IMR-90 (cell line): ENCODE measurements around the gene FMN1. TPM values are rescaled to one million over a fixed set of nuclear protein-coding genes. Genes with fewer than 3 reads are reported as not detected.
A peak's percentile ranks its signal among the peaks of the same experiment; 100 is the strongest.
"Not testable (repeated sequence)": the region's sequence is repeated elsewhere in the genome, so short reads cannot be mapped to it uniquely, and the experiment has no call there.

Experiments
- ATAC-seq: fragments of 200-7000 bp; cut with Tn5 transposase; 2 replicates; pipeline ENCODE4 v1.9.1; 2020; ENCODE audit warnings: low read depth, mild to moderate bottlenecking, moderate library complexity
- BruUV-seq: library from RNA; stranded (reverse); fragments of 400-500 nt; replicated peaks from 2 replicates; lab custom pipeline; 2021; lab: Mats Ljungman, UMichigan
- CTCF ChIA-PET: fragments of 300-600 bp; formaldehyde crosslinking; extraction: SDS; loops from one replicate; lab custom pipeline; 2021; ENCODE audit warnings: antibody characterized with exemption; lab: Yijun Ruan, JAX
- POLR2A ChIA-PET: fragments of 300-600 bp; sonication (Branson Sonifier 250); formaldehyde crosslinking; loops from one replicate; lab custom pipeline; 2022; ENCODE audit warnings: antibody characterized with exemption; ENCODE audit not compliant: unreplicated experiment; lab: Charles Lee
- DNase-seq: peaks from one replicate; pipeline ENCODE4 v3.0.0; 2013
- H2AFZ ChIP-seq: replicated peaks from 2 replicates; pipeline ENCODE3; 2013; ENCODE audit warnings: low read length, mild to moderate bottlenecking; ENCODE audit not compliant: poor library complexity
- H2AK5ac ChIP-seq: 2 replicates; pipeline ENCODE4 v1.6.1; 2013; ENCODE audit warnings: low read depth, low read length, inconsistent platforms
- H2AK9ac ChIP-seq: replicated peaks from 2 replicates; pipeline ENCODE3; 2013; ENCODE audit warnings: mild to moderate bottlenecking, low read depth, low read length, moderate library complexity; ENCODE audit not compliant: poor library complexity
- H2BK120ac ChIP-seq: 2 replicates; pipeline ENCODE4 v1.6.1; 2013; ENCODE audit warnings: low read depth, low read length, inconsistent platforms
- H2BK15ac ChIP-seq: 3 replicates; pipeline ENCODE4 v1.6.1; 2013; ENCODE audit warnings: low read depth, low read length, inconsistent platforms
- H2BK20ac ChIP-seq: 2 replicates; pipeline ENCODE4 v1.6.1; 2013; ENCODE audit warnings: low read depth, mild to moderate bottlenecking, inconsistent platforms, low read length, moderate library complexity
- H2BK5ac ChIP-seq: 2 replicates; pipeline ENCODE4 v1.6.1; 2013; ENCODE audit warnings: mild to moderate bottlenecking, low read depth, low read length, inconsistent platforms; ENCODE audit not compliant: poor library complexity, severe bottlenecking
- H3K14ac ChIP-seq: replicated peaks from 2 replicates; pipeline ENCODE4 v1.6.1; 2013; ENCODE audit warnings: low read depth, low read length, inconsistent platforms
- H3K18ac ChIP-seq: 2 replicates; pipeline ENCODE4 v1.6.1; 2013; ENCODE audit warnings: low read depth, low read length, control low read depth
- H3K23ac ChIP-seq: 2 replicates; pipeline ENCODE4 v1.6.1; 2013; ENCODE audit warnings: low read depth, low read length, inconsistent platforms
- H3K27ac ChIP-seq: 2 replicates; pipeline ENCODE4 v1.5.1; 2013; ENCODE audit warnings: mild to moderate bottlenecking, control low read depth, low read length; ENCODE audit not compliant: insufficient read depth
- H3K27me3 ChIP-seq: 2 replicates; pipeline ENCODE4 v1.6.1; 2013; ENCODE audit warnings: low read length; ENCODE audit not compliant: control insufficient read depth, insufficient read depth
- H3K36me3 ChIP-seq: 2 replicates; pipeline ENCODE4 v1.6.1; 2013; ENCODE audit warnings: low read length, mixed read lengths; ENCODE audit not compliant: control insufficient read depth, insufficient read depth
- H3K4ac ChIP-seq: 2 replicates; pipeline ENCODE4 v1.6.1; 2013; ENCODE audit warnings: low read depth, low read length, inconsistent platforms
- H3K4me1 ChIP-seq: 2 replicates; pipeline ENCODE4 v1.6.1; 2013; ENCODE audit warnings: low read length, mixed read lengths; ENCODE audit not compliant: control insufficient read depth, insufficient read depth
- H3K4me2 ChIP-seq: 2 replicates; pipeline ENCODE4 v1.6.1; 2013; ENCODE audit warnings: low read depth, mild to moderate bottlenecking, control low read depth, low read length, moderate library complexity
- H3K4me3 ChIP-seq: 2 replicates; pipeline ENCODE4 v1.5.1; 2013; ENCODE audit warnings: low read depth, mild to moderate bottlenecking, control low read depth, low read length, moderate library complexity; ENCODE audit not compliant: insufficient read depth
- H3K56ac ChIP-seq: 2 replicates; pipeline ENCODE4 v1.6.1; 2013; ENCODE audit warnings: low read length, inconsistent platforms; ENCODE audit not compliant: insufficient read depth; ENCODE audit errors: extremely low read depth
- H3K79me1 ChIP-seq, 2 experiments: 2 replicates each; pipeline ENCODE4 v1.6.1; 2013; ENCODE audit warnings: low read length in 2 of 2, inconsistent platforms in 1 of 2, low read depth in 1 of 2
- H3K9ac ChIP-seq: 2 replicates; pipeline ENCODE4 v1.6.1; 2013; ENCODE audit warnings: low read depth, low read length, control low read depth
- H3K9me1 ChIP-seq: 2 replicates; pipeline ENCODE4 v1.6.1; 2013; ENCODE audit warnings: low read length, inconsistent platforms; ENCODE audit not compliant: insufficient read depth
- H3K9me3 ChIP-seq: 2 replicates; pipeline ENCODE4 v1.6.1; 2013; ENCODE audit warnings: low read length; ENCODE audit not compliant: control insufficient read depth, insufficient read depth
- H4K20me1 ChIP-seq: 2 replicates; pipeline ENCODE4 v1.6.1; 2013; ENCODE audit warnings: low read length, inconsistent platforms; ENCODE audit not compliant: insufficient read depth
- H4K5ac ChIP-seq: 2 replicates; pipeline ENCODE4 v1.6.1; 2013; ENCODE audit warnings: mild to moderate bottlenecking, low read depth, low read length, control low read depth
- H4K8ac ChIP-seq, 2 experiments: 2 replicates each; pipeline ENCODE4 v1.6.1; 2013; ENCODE audit warnings: low read depth in 2 of 2, low read length in 2 of 2, control low read depth in 1 of 2, inconsistent platforms in 1 of 2
- H4K91ac ChIP-seq: 2 replicates; pipeline ENCODE4 v1.6.1; 2013; ENCODE audit warnings: low read depth, low read length, inconsistent platforms; ENCODE audit not compliant: insufficient read depth
- dilution Hi-C: fragments of 300-500 bp; cut with HindIII; formaldehyde crosslinking; loops from one replicate; pipeline ENCODE4 v1.14.3; 2018; ENCODE audit warnings: low sequenced_read_pairs; ENCODE audit not compliant: unreplicated experiment
- in situ Hi-C: fragments of 300-500 bp; cut with MboI; formaldehyde crosslinking; loops from 3 replicates; pipeline ENCODE4 v1.14.3; 2019; ENCODE audit warnings: low sequenced_read_pairs, inconsistent platforms, mixed read lengths
- intact Hi-C: fragments of 100-400 bp; cut with micrococcal nuclease; formaldehyde crosslinking; loops from 2 replicates; pipeline ENCODE4 v1.10.0; 2022
- polyA plus RNA-seq, 3 experiments: library from polyadenylated mRNA; depleted of rRNA; stranded (reverse); fragments of >200 nt; gene quantifications; 2 replicates each; pipeline ENCODE4 v1.2.3, GENCODE V29; 2012; ENCODE audit warnings: low replicate concordance in 1 of 3
- total RNA-seq: library from RNA; depleted of rRNA; stranded (reverse); fragments of >200 nt; gene quantifications from 2 replicates; pipeline ENCODE4 v1.2.3, GENCODE V29; 2012

Gene FMN1
- total and polyA plus RNA-seq, 2 of the 4 experiments (the other 2 are of a cell fraction): 7.3 to 17.6 TPM

DNA sequence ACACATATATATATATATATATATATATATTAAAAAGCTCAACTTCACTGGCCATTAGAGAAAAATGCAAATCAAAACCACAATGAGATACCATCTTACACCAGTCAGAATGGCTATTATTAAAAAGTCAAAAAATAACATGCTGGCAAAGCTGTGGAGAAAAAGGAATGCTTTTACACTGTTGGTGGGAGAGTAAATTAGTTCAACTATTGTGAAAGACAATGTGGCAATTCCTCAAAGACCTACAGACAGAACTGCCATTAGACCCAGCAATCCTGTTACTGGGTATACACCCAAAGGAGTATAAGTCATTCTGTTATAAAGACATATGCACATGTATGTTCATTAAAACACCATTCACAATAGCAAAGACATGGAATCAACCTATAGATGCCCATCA is 244.5 kb downstream of the FMN1 start:
- H2BK15ac ChIP-seq, ATAC-seq, H3K23ac ChIP-seq, H3K27me3 ChIP-seq, in situ Hi-C loops, H3K9ac ChIP-seq, H3K56ac ChIP-seq, dilution Hi-C loops, H3K36me3 ChIP-seq, H3K4me3 ChIP-seq, CTCF ChIA-PET, H2AK5ac ChIP-seq, H3K27ac ChIP-seq, POLR2A ChIA-PET, H4K91ac ChIP-seq, H2AFZ ChIP-seq, intact Hi-C loops, DNase-seq, H3K4me2 ChIP-seq, H3K14ac ChIP-seq, H2BK20ac ChIP-seq, H3K9me3 ChIP-seq, BruUV-seq, H2AK9ac ChIP-seq, H3K4ac ChIP-seq, H4K20me1 ChIP-seq: not testable (repeated sequence)
- Histone ChIP-seq H4K5ac (peak overlapping the region; percentile 38; the same call in 1 of the 2 replicates), H3K18ac (peak overlapping the region; percentile 77; the same call in 1 of the 2 replicates), H3K79me1 (peaks cover 31 to 65% of the 10 kb centered on the region in 2 experiments), H3K4me1 (peaks cover 21% of the 10 kb centered on the region), H2BK120ac (peak overlapping the region; percentile 17; the same call in 1 of the 2 replicates), H4K8ac (peak overlapping the region; percentile 59 to 61; a peak in 2 of 4 replicates), H2BK5ac (peak overlapping the region; percentile 89), H3K9me1 (peaks cover 20% of the 10 kb centered on the region)
